VCaP (cell line): ENCODE measurements around the gene TANGO6.

Experiments
- H3K27ac ChIP-seq: fragments of 450-650 bp; 2 replicates; pipeline ENCODE4 v1.5.1; 2017
- TF ChIP-seq, protein P1 (sequence below): fragments of 450-650 bp; conservative IDR thresholded peaks from 2 replicates; pipeline ENCODE4 v1.5.1; 2017; ENCODE audit warnings: mild to moderate bottlenecking, moderate library complexity

TANGO6 gene

DNA sequence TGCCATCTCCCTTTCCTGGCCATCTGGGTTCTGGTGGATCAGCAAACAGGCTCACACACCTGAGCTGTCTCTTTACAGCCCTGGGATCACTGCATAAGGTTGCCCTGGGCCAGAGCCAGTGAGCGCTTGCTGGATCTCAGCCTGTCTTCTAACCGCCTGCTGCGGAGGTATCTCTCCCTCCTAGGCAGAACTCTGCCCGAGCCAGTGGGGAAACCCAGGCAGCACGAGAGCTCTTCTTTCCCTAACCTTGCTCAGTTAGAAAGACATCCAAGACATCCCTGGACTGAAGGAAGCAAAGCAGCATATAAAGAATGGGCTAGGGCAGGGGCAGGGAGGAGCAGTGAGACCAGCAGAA lies 268.5 kb downstream of the TANGO6 start:
- TF ChIP-seq, protein P1, sequence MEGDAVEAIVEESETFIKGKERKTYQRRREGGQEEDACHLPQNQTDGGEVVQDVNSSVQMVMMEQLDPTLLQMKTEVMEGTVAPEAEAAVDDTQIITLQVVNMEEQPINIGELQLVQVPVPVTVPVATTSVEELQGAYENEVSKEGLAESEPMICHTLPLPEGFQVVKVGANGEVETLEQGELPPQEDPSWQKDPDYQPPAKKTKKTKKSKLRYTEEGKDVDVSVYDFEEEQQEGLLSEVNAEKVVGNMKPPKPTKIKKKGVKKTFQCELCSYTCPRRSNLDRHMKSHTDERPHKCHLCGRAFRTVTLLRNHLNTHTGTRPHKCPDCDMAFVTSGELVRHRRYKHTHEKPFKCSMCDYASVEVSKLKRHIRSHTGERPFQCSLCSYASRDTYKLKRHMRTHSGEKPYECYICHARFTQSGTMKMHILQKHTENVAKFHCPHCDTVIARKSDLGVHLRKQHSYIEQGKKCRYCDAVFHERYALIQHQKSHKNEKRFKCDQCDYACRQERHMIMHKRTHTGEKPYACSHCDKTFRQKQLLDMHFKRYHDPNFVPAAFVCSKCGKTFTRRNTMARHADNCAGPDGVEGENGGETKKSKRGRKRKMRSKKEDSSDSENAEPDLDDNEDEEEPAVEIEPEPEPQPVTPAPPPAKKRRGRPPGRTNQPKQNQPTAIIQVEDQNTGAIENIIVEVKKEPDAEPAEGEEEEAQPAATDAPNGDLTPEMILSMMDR: no peak
- no peak overlapping the region for H3K27ac ChIP-seq

DNA sequence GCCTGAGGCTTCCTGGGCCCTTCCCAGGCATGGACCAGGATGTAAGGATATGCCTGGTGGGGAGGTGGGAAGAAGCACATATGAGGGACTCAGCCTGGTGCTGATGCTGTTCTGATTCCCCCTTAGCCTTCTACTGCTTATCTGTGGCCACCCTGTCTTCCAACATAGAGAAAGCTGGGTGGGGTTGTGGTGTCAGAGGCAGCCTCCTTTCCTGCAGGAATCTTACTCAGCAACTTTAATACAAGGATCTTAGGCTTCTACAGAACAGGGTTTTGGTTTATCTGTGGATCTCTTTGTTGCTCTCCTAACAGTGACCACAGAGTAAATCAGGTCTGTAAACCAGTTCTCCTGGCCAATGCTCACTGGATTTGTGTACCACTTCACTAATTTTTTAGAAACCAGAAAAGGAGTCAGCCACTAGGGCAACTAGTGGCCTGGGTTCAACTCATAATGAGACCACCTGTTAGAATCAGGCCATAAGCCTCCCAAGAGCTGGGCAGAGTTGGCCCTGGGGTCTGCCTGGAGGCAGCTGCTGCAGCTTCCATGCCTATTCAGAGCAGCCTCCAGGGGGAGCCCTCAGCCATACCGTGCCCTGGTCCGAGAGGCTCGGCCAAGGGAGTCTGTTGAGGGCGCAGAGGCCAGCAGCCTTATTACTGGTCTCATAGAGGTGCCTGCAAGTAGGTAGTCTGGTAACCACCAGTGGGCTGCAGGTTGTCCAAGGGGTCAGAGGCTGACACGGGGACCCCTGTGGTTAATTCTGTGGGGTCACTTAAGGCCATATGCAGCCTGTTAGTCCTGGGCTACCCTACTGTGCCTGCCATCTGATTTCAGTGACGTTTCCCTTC lies 269.2 kb downstream of the TANGO6 start:
- no peak overlapping the region for H3K27ac ChIP-seq
- TF ChIP-seq, protein P1: peak; percentile 77

DNA sequence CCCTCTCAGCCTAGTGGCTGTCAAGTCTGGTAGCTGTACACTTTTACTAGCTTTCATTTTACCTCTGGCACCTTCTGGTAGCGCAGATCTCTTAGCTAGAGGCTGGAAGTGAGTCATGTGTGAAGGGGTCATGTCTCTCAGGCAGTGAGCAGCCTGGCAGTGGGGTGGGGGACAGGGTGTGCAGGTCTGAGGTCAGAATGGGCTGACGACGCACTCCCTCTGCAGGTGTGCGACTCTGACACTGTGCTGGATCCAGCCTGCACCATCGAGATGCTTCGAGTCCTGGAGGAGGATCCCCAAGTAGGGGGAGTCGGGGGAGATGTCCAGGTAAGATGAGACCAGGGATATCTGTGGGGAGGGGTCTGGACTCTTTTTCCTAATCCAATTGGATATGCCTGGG lies 269.9 kb downstream of the TANGO6 start:
- H3K27ac ChIP-seq: no peak overlapping the region

DNA sequence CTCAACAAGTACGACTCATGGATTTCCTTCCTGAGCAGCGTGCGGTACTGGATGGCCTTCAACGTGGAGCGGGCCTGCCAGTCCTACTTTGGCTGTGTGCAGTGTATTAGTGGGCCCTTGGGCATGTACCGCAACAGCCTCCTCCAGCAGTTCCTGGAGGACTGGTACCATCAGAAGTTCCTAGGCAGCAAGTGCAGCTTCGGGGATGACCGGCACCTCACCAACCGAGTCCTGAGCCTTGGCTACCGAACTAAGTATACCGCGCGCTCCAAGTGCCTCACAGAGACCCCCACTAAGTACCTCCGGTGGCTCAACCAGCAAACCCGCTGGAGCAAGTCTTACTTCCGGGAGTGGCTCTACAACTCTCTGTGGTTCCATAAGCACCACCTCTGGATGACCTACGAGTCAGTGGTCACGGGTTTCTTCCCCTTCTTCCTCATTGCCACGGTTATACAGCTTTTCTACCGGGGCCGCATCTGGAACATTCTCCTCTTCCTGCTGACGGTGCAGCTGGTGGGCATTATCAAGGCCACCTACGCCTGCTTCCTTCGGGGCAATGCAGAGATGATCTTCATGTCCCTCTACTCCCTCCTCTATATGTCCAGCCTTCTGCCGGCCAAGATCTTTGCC lies 271.1 kb downstream of the TANGO6 start:
- TF ChIP-seq, protein P1: no peak
- no peak overlapping the region for H3K27ac ChIP-seq

More for the DNA sequence above, 269.9 kb downstream of the TANGO6 start:
- TF ChIP-seq, protein P1: no peak

DNA sequence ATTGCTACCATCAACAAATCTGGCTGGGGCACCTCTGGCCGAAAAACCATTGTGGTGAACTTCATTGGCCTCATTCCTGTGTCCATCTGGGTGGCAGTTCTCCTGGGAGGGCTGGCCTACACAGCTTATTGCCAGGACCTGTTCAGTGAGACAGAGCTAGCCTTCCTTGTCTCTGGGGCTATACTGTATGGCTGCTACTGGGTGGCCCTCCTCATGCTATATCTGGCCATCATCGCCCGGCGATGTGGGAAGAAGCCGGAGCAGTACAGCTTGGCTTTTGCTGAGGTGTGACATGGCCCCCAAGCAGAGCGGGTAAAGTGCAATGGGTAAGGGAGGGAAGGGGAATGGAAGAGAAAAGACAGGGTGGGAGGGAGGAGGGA lies 271.6 kb downstream of the TANGO6 start:
- TF ChIP-seq, protein P1: no peak

DNA sequence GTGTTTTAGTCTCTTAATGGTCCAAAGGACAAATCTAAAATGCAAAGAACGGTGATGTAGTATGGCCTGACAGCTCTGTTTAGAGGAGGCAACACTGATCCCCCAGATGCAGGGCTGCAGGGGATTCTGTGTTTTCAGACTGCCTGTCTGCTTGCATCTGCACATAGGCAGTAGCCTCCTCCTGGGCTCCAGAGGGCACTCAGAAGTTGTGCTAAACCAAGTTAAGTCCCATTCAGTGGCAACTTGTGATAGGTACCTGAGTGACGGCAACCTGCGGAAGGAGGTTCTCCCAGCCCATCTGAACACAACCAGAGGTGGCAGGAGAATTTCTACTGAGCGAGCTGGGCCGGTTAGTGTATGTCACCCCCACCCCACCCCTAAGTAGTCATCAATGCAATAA lies 272.0 kb downstream of the TANGO6 start:
- TF ChIP-seq, protein P1: no peak
- H3K27ac ChIP-seq: no peak overlapping the region

More for the DNA sequence above, 271.6 kb downstream of the TANGO6 start:
- H3K27ac ChIP-seq: no peak overlapping the region

DNA sequence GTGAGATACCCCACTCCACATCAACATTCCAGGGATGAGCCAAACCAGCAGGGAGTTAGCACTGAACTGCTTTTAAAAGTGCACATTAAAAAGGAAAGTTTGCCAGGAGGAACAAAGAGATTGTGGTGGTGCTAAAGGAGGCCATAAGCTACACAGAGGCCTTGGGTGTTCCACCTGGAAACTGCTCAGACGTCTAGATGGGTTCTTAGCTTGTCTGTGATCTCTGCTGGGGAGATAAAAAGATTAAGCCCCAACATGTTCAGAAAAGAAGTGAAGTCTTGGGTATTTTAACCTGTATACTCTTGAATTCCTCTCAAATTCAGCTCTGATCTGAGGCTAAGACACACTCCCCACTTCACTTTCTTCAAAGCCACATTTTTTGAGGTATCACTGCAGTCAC lies 272.5 kb downstream of the TANGO6 start:
- TF ChIP-seq, protein P1: no peak
- no peak overlapping the region for H3K27ac ChIP-seq
